ENCODE data around the gene SMAD3. TPM values are rescaled to one million over a fixed set of nuclear protein-coding genes. Genes with fewer than 3 reads are reported as not detected.

SMAD3 gene
- total and polyA plus RNA-seq, 4 donors = 4.0 to 12.2 (median 5.5) TPM

- H3K27ac ChIP-seq (ENCODE audit: low read depth in 1 of 2, low read length in 2 of 2) = no peak overlapping the region
- H3K4me3 ChIP-seq (ENCODE audit: low read depth in 1 of 3, low read length in 3 of 3) = no peak overlapping the region
- no peak for DNase-seq (ENCODE audit: low spot score)
- H3K9ac ChIP-seq (ENCODE audit: low read depth in 1 of 2, low read length in 2 of 2) = no peak overlapping the region
- TF ChIP-seq ATF3 (IDR thresholded peaks at IDR 0.05) = no peak
- TF ChIP-seq CTCF (IDR thresholded peaks at IDR 0.05; ENCODE audit: low read depth, low read length, missing input control) = no peak
- no peak for TF ChIP-seq HNF4G (IDR thresholded peaks at IDR 0.05)
- no peak for TF ChIP-seq HNF4A (conservative IDR thresholded peaks at IDR 0.05)
- TF ChIP-seq MAX (IDR thresholded peaks at IDR 0.05) = no peak
- no peak for TF ChIP-seq FOXA2 (IDR thresholded peaks at IDR 0.05)
- TF ChIP-seq ZBTB33 (IDR thresholded peaks at IDR 0.05) = no peak
- TF ChIP-seq RXRA (IDR thresholded peaks at IDR 0.05) = no peak
- no peak for TF ChIP-seq FOXA1 (IDR thresholded peaks at IDR 0.05)
- no peak for TF ChIP-seq RAD21 (IDR thresholded peaks at IDR 0.05)
- H3K36me3 ChIP-seq (ENCODE audit: control insufficient read depth in 4 of 4, insufficient read depth in 3 of 4, low read depth in 1 of 4, low read length in 3 of 4) = peaks cover 0 to 8% (median 0%) of the 10 kb centered on the region in 4 donors
- H3K27me3 ChIP-seq (ENCODE audit: control insufficient read depth in 4 of 4, insufficient read depth in 4 of 4, low read length in 3 of 4) = no peaks in the 10 kb centered on the region
- H3K9me3 ChIP-seq (ENCODE audit: control insufficient read depth in 4 of 4, low read length in 3 of 4) = no peaks in the 10 kb centered on the region
- peaks cover 4 to 22% (median 15%) of the 10 kb centered on the region in 4 donors for H3K4me1 ChIP-seq (ENCODE audit: control insufficient read depth in 4 of 4, insufficient read depth in 4 of 4, low read length in 3 of 4)
- WGBS = 90% methylated on average over 7 of the region's 7 CpGs
Observed at GRCh38 chr15:67095912-67096311, 30.5 kb downstream of the SMAD3 start.

GRCh38 chr15:67096546-67097294 lies 31.3 kb downstream of the SMAD3 start:
- H3K9me3 ChIP-seq (ENCODE audit: control insufficient read depth in 4 of 4, low read length in 3 of 4) = no peaks in the 10 kb centered on the region
- H3K27ac ChIP-seq (ENCODE audit: low read depth in 1 of 2, low read length in 2 of 2) = no peak overlapping the region
- H3K27me3 ChIP-seq (ENCODE audit: control insufficient read depth in 4 of 4, insufficient read depth in 4 of 4, low read length in 3 of 4) = no peaks in the 10 kb centered on the region
- peaks cover 4 to 22% (median 17%) of the 10 kb centered on the region in 4 donors for H3K4me1 ChIP-seq (ENCODE audit: control insufficient read depth in 4 of 4, insufficient read depth in 4 of 4, low read length in 3 of 4)
- TF ChIP-seq EGR1 (IDR thresholded peaks at IDR 0.05; ENCODE audit: low read depth in 2 of 2) (no peak), FOXA2 (IDR thresholded peaks at IDR 0.05) (no peak), HNF4G (IDR thresholded peaks at IDR 0.05) (no peak), HNF4A (conservative IDR thresholded peaks at IDR 0.05) (no peak)
- WGBS = 94% methylated on average over 2 of the region's 2 CpGs
- H3K4me3 ChIP-seq (ENCODE audit: low read depth in 1 of 3, low read length in 3 of 3) = no peak overlapping the region
- no peak overlapping the region for H3K9ac ChIP-seq (ENCODE audit: low read depth in 1 of 2, low read length in 2 of 2)
- H3K36me3 ChIP-seq (ENCODE audit: control insufficient read depth in 4 of 4, insufficient read depth in 3 of 4, low read depth in 1 of 4, low read length in 3 of 4) = peaks cover 0 to 8% (median 0%) of the 10 kb centered on the region in 4 donors
- DNase-seq (ENCODE audit: low spot score) = no peak

GRCh38 chr15:67097424-67097823 lies 32.0 kb downstream of the SMAD3 start:
- peaks cover 4 to 23% (median 17%) of the 10 kb centered on the region in 4 donors for H3K4me1 ChIP-seq (ENCODE audit: control insufficient read depth in 4 of 4, insufficient read depth in 4 of 4, low read length in 3 of 4)
- 98% methylated on average over 4 of the region's 4 CpGs for WGBS
- no peak for DNase-seq (ENCODE audit: low spot score)
- H3K27ac ChIP-seq (ENCODE audit: low read depth in 1 of 2, low read length in 2 of 2) = no peak overlapping the region
- no peaks in the 10 kb centered on the region for H3K9me3 ChIP-seq (ENCODE audit: control insufficient read depth in 4 of 4, low read length in 3 of 4)
- H3K36me3 ChIP-seq (ENCODE audit: control insufficient read depth in 4 of 4, insufficient read depth in 3 of 4, low read depth in 1 of 4, low read length in 3 of 4) = peaks cover 0 to 8% (median 0%) of the 10 kb centered on the region in 4 donors
- no peak overlapping the region for H3K9ac ChIP-seq (ENCODE audit: low read depth in 1 of 2, low read length in 2 of 2)
- H3K27me3 ChIP-seq (ENCODE audit: control insufficient read depth in 4 of 4, insufficient read depth in 4 of 4, low read length in 3 of 4) = no peaks in the 10 kb centered on the region
- no peak overlapping the region for H3K4me3 ChIP-seq (ENCODE audit: low read depth in 1 of 3, low read length in 3 of 3)
- TF ChIP-seq SP1 (IDR thresholded peaks at IDR 0.05) = no peak
- no peak for TF ChIP-seq ATF3 (IDR thresholded peaks at IDR 0.05)
- TF ChIP-seq RAD21 (IDR thresholded peaks at IDR 0.05) = no peak
- TF ChIP-seq NR2F2 (IDR thresholded peaks at IDR 0.05) = no peak
- TF ChIP-seq EGR1 (IDR thresholded peaks at IDR 0.05; ENCODE audit: low read depth in 2 of 2) = no peak
- TF ChIP-seq HNF4G (IDR thresholded peaks at IDR 0.05) = no peak
- no peak for TF ChIP-seq TAF1 (conservative IDR thresholded peaks at IDR 0.05)
- no peak for TF ChIP-seq HNF4A (conservative IDR thresholded peaks at IDR 0.05)
- TF ChIP-seq GABPA (IDR thresholded peaks at IDR 0.05 in 1 of 2, conservative IDR thresholded peaks at IDR 0.05 in 1 of 2) = no peak
- no peak for TF ChIP-seq FOXA2 (IDR thresholded peaks at IDR 0.05)
- TF ChIP-seq ZBTB33 (IDR thresholded peaks at IDR 0.05) = no peak
- no peak for TF ChIP-seq MAX (IDR thresholded peaks at IDR 0.05)
- TF ChIP-seq CTCF (IDR thresholded peaks at IDR 0.05; ENCODE audit: low read depth, low read length, missing input control) = no peak
- no peak for TF ChIP-seq FOXA1 (IDR thresholded peaks at IDR 0.05)

Data from liver (tissue), 9 donors.